Heart right ventricle (tissue), 16 donors: ENCODE results near the gene ASAH2. TPM values are rescaled to one million over a fixed set of nuclear protein-coding genes. Genes with fewer than 3 reads are reported as not detected.
A peak's percentile ranks its signal among the peaks of the same experiment; 100 is the strongest.

ENCODE experiments used
- ATAC-seq, 8 donors: fragments of 200-7000 bp; cut with Tn5 transposase; one replicate each; pipeline ENCODE4 v1.9.1; 2020; ENCODE audit warnings: mild to moderate bottlenecking in 8 of 8, moderate library complexity in 8 of 8, moderate number of reproducible peaks in 1 of 8
- DNase-seq, 2 donors: peaks; one replicate each; pipeline ENCODE4 v3.0.0-alpha.2; 2020
- H3K27ac ChIP-seq, 10 donors: fragments of 200-600 bp; sonication (generic) in 2 of 10; one replicate each; pipeline versions ENCODE4 v1.5.0 to v1.8.0; 2020 to 2022; ENCODE audit warnings: mild to moderate bottlenecking in 3 of 10
- H3K27me3 ChIP-seq, 7 donors: fragments of 200-600 bp; one replicate each; pipeline ENCODE4 v1.8.0; 2021 to 2022; ENCODE audit warnings: mild to moderate bottlenecking in 2 of 7
- H3K36me3 ChIP-seq, 9 donors: fragments of 200-600 bp; sonication (generic) in 1 of 9; one replicate each; pipeline versions ENCODE4 v1.5.0 to v1.8.0; 2020 to 2022; ENCODE audit warnings: mild to moderate bottlenecking in 2 of 9
- H3K4me1 ChIP-seq, 9 donors: fragments of 200-600 bp; sonication (generic) in 1 of 9; one replicate each; pipeline versions ENCODE4 v1.5.0 to v1.8.0; 2020 to 2022; ENCODE audit warnings: mild to moderate bottlenecking in 4 of 9
- H3K4me3 ChIP-seq, 10 donors: fragments of 200-600 bp; sonication (generic) in 2 of 10; one replicate each; pipeline versions ENCODE4 v1.5.0 to v1.8.0; 2020 to 2022; ENCODE audit warnings: mild to moderate bottlenecking in 7 of 10, moderate library complexity in 2 of 10
- H3K9me3 ChIP-seq, 11 donors: fragments of 200-600 bp in 10 of 11; sonication (generic) in 2 of 11; one replicate each; pipeline versions ENCODE4 v1.5.0 to v1.8.0; 2013 to 2022; ENCODE audit warnings: mild to moderate bottlenecking in 2 of 11, control low read depth in 1 of 11, moderate library complexity in 1 of 11
- WGBS, 2 donors: extraction: QIAGEN DNeasy Blood & Tissue Kit; methylation state at CpG; one replicate each; pipeline ENCODE4 v1.1.7; 2013; ENCODE audit warnings: inconsistent platforms in 1 of 2; 5-methylcytosine and 5-hydroxymethylcytosine counted together
- intact Hi-C, 10 donors: fragments of 100-400 bp; cut with DNase I; formaldehyde crosslinking; loops; one replicate each; pipeline versions ENCODE4 v1.11.1 to v1.14.2; 2022
- polyA plus RNA-seq, 2 donors: library from polyadenylated mRNA; stranded (reverse); fragments of 200-250 nt; gene quantifications; one replicate each; pipeline ENCODE4 v1.2.3, GENCODE V29; 2013
- total RNA-seq, 10 donors: library from RNA; stranded (reverse); fragmentation: NEBNext Ultra II Directional in 3 of 10; extraction: Animal tissue kit (Norgen Biotek cat#: 25700) in 3 of 10; gene quantifications; one replicate each; pipeline versions ENCODE4 v1.2.1 to v1.2.4, GENCODE V29; 2021 to 2023
- TF ChIP-seq, protein P1 (sequence below), 9 donors: fragments of 200-600 bp; sonication (generic) in 2 of 9; IDR thresholded peaks; one replicate each; pipeline versions ENCODE4 v1.5.0 to v1.8.0; 2021 to 2022; ENCODE audit warnings: antibody characterized with exemption in 9 of 9, mild to moderate bottlenecking in 5 of 9, moderate library complexity in 1 of 9
- donor health status: Arrhythmogenic right ventricular cardiomyopathy.
- donor health status: ischemic (EF 13 %, LVEDD 7.1; RV severe dilation, severe dysfunction).
- donor health status: healthy with polysubstance abuse.
- donor health status: DM: no; HTN: yes; CAD: no.
- donor health status: DM: no; HTN: no; CAD: no.
- donor health status: ischemic (EF 25% LVEDD 6.9; RV normal size, moderate dysfunction).
- donor health status: ischemic (EF 25% LVEDD 5.7; RV mildly dilated, moderate dysfunction).
- donor health status: healthy.
- donor health status: DM: yes; HTN: yes; CAD: no.
- donor health status: Ischemic cardiomyopathy.
- donor health status: ischemic (EF 35%, LVEDD 5.7; RV mildly dilated, moderate dysfunction).
- donor health status: nonischemic (EF 11% LVEDD 7.7; RV severe dilation, severe dysfunction).
- donor health status: DM: yes; HTN: yes; CAD: no.
- donor health status: PGD.
- donor health status: ischemic (EF 29% LVEDD 5.4; RV normal size, mild dysfunction).
- donor health status: nonischemic (EF 23%, LVEDD 6.1; RV moderate dilation, normal function).

ASAH2 gene
- total and polyA plus RNA-seq, 12 donors: 0.15 to 5.3 (median 1.9) TPM

DNA sequence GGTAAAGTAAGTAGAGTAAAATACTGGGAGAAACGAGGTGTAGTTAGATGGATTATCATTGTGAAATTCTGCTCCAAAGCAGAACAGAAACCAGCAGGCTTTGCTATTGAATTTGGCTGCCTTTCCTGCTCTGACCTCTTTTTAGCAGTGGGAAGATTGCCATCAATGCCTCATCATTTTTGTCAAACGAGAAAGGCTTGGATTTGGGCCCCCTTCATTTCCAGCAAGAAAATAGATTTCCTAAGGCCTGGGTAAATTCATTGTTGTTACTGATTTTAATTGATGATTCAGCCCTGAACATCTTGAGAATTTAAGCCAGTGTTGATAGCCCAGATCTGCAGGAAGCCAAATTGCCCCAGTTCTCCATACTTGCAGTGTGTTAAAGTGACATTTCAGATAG is 35.2 kb upstream of the ASAH2 start:
- H3K27me3 ChIP-seq: peaks cover 0 to 7% (median 0%) of the 10 kb centered on the region in 7 donors
- H3K36me3 ChIP-seq: no peaks in the 10 kb centered on the region
- H3K4me3 ChIP-seq: no peak overlapping the region
- intact Hi-C loops: loop anchor here in 2 of 10 donors (10.0 kb wide), 2 partner anchors 348 to 358 kb away; no protein-coding TSS in a partner anchor
- DNase-seq: peak in 1 of 2 donors; percentile 7
- H3K27ac ChIP-seq: no peak overlapping the region
- WGBS, 2 donors: 37 to 41% methylated on average over 2 of the region's 2 CpGs
- H3K4me1 ChIP-seq: peaks cover 0 to 15% (median 9%) of the 10 kb centered on the region in 9 donors
- H3K9me3 ChIP-seq: no peaks in the 10 kb centered on the region
- TF ChIP-seq, protein P1, sequence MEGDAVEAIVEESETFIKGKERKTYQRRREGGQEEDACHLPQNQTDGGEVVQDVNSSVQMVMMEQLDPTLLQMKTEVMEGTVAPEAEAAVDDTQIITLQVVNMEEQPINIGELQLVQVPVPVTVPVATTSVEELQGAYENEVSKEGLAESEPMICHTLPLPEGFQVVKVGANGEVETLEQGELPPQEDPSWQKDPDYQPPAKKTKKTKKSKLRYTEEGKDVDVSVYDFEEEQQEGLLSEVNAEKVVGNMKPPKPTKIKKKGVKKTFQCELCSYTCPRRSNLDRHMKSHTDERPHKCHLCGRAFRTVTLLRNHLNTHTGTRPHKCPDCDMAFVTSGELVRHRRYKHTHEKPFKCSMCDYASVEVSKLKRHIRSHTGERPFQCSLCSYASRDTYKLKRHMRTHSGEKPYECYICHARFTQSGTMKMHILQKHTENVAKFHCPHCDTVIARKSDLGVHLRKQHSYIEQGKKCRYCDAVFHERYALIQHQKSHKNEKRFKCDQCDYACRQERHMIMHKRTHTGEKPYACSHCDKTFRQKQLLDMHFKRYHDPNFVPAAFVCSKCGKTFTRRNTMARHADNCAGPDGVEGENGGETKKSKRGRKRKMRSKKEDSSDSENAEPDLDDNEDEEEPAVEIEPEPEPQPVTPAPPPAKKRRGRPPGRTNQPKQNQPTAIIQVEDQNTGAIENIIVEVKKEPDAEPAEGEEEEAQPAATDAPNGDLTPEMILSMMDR (IDR thresholded peaks at IDR 0.05): no peak
- ATAC-seq: peak in 2 of 8 donors; percentile 37 to 46

DNA sequence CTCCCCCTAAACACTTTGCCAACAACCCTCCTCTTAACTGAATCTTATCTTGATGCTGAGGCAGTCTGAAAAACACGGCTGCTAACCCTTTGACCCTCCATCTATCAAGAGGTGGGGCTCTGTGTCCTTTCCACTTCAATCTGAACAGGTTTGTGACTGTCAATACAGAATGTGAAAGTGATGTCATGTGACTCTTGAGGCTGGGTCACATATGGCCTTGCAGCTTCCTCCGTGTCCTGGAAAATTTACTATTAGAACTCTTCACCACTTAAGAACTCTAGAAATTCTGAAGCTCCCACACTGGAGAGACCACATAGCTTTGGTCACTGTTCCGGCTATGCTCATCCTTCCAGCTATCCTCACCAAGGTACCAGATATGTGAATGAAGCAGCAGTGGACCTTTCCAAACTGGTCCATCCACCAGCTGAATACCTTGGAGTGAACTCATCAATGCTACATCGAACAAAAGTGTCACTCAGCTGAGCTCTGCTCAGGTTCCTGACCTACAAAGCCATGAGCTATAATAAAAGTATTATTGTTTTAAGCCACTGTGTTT is 30.7 kb upstream of the ASAH2 start:
- TF ChIP-seq, protein P1 (IDR thresholded peaks at IDR 0.05): no peak

DNA sequence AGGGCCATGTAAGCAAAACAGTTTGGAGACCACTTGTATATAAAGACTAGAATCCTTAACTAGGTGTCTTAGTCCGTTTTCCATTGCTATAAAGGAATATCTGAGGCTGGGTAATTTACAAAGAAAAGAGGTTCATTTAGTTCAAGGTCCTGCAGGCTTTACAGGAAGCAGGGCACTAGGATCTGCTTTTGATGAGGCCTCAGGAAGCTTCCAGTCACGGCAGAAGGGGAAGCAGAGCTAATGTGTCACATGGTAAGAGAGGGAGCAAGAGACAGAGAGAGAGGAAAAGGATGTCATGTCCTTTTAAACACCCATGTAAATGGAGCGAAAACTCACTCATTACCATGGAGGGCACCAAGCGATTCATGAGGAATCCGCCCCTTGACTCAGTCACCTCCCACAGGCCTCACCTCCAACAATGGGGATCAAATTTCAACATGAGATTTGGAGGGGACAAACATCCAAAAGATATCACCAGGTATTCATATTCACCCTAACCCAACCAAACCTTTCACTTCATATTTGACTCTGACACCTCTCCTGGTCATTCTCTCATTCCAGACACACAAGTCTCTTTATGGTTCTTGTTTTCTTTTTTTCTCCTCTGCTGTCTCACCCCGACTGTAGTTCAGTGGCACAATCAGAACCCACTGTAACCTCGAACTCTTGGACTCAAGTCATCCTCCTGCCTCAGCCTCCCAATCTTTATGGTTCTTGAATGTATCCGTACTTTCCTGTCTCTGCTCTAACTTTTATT is 30.1 kb upstream of the ASAH2 start:
- Histone ChIP-seq H3K27ac (no peak overlapping the region), H3K4me3 (no peak overlapping the region), H3K4me1 (peaks cover 0 to 6% (median 4%) of the 10 kb centered on the region in 9 donors), H3K36me3 (no peaks in the 10 kb centered on the region), H3K27me3 (peaks cover 0 to 30% (median under 1%) of the 10 kb centered on the region in 7 donors), H3K9me3 (no peaks in the 10 kb centered on the region)
- no peak for DNase-seq
- TF ChIP-seq, protein P1 (IDR thresholded peaks at IDR 0.05): no peak
- no peak for ATAC-seq
- WGBS, 2 donors: 78 to 79% methylated on average over 8 of the region's 8 CpGs
- intact Hi-C loops: loop anchor here in 3 of 10 donors (5.0 to 10.0 kb wide), 3 partner anchors 353 to 1894 kb away; no protein-coding TSS in a partner anchor

More for the DNA sequence above, 30.7 kb upstream of the ASAH2 start:
- ATAC-seq (no peak), DNase-seq (no peak)
- no peaks in the 10 kb centered on the region for H3K36me3 ChIP-seq
- H3K27ac ChIP-seq: no peak overlapping the region
- peaks cover 0 to 30% (median 0%) of the 10 kb centered on the region in 7 donors for H3K27me3 ChIP-seq
- intact Hi-C loops: loop anchor here in 3 of 10 donors (5.0 to 10.0 kb wide), 3 partner anchors 353 to 1895 kb away; no protein-coding TSS in a partner anchor
- peaks cover 0 to 12% (median 9%) of the 10 kb centered on the region in 9 donors for H3K4me1 ChIP-seq
- 78 to 81% methylated on average over 4 of the region's 4 CpGs for WGBS, 2 donors
- no peak overlapping the region for H3K4me3 ChIP-seq
- no peaks in the 10 kb centered on the region for H3K9me3 ChIP-seq

DNA sequence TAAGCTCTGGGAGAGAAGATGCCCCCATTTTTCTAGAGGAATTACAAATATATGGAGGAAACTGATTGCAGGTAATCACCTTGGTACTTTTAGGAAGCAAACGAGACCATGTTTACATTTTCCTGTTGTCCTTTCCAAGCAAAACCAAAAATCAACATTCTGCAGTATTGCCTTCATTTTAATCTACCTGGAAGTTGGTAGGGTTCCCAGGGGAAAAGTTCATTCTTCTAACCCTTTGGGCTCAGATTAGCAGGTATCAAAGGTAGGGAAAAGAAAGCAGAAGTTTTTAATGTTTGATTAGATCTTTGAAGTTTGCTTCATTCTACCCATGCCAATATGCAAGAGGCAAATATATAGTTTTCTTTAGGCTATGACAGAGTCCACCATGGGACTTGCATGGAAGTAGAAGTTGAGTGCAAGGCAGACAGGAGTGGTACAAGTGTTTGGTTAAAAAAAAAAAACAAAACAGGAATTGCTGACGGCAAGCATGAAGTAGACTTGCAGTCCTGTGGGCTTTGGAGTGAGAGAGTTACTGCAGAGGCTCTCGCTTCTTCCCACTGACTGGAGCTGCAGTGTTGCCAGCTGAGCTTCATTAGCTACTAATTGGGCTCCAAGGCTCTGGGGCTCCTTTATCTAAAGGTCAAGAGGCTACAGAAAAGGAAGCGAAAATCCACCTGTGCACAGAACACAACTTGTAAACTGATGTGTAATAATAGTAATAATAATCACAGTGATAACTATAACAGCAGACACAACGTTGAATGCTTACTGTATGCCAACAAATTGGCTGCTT is 28.9 kb upstream of the ASAH2 start:
- TF ChIP-seq, protein P1 (IDR thresholded peaks at IDR 0.05): no peak
- Histone ChIP-seq H3K36me3 (no peaks in the 10 kb centered on the region), H3K4me1 (no peaks in the 10 kb centered on the region), H3K27me3 (peaks cover 0 to 30% (median 3%) of the 10 kb centered on the region in 7 donors), H3K9me3 (no peaks in the 10 kb centered on the region), H3K4me3 (no peak overlapping the region), H3K27ac (no peak overlapping the region)
- intact Hi-C loops: loop anchor here in 3 of 10 donors (5.0 to 10.0 kb wide), 3 partner anchors 355 to 1893 kb away; no protein-coding TSS in a partner anchor
- 56 to 57% methylated on average over 5 of the region's 5 CpGs for WGBS, 2 donors
- ATAC-seq (no peak), DNase-seq (no peak)
